GM23338 (cell line): ENCODE data around the gene FRMD4A. TPM values are rescaled to one million over a fixed set of nuclear protein-coding genes. Genes with fewer than 3 reads are reported as not detected.

Experiments
- ATAC-seq: fragments of 200-7000 bp; cut with Tn5 transposase; 3 replicates; pipeline ENCODE4 v1.9.1; 2020
- DNase-seq: peaks from one replicate; pipeline ENCODE4 v3.0.0-alpha.2; 2015; ENCODE audit warnings: low spot score
- H2AFZ ChIP-seq: fragments of 200-600 bp; sonication (generic); 2 replicates; pipeline ENCODE4 v1.8.0; 2016; ENCODE audit warnings: antibody characterized with exemption, mild to moderate bottlenecking, moderate library complexity
- H3F3A ChIP-seq: fragments of 200-600 bp; sonication (generic); replicated peaks from 2 replicates; pipeline ENCODE4 v1.8.0; 2017; ENCODE audit warnings: antibody characterized with exemption, mixed run types, low read depth
- H3K27ac ChIP-seq: fragments of 200-600 bp; sonication (generic); 2 replicates; pipeline ENCODE4 v1.6.1; 2016; ENCODE audit warnings: low read depth
- H3K27me3 ChIP-seq: fragments of 200-600 bp; sonication (generic); 2 replicates; pipeline ENCODE4 v1.8.0; 2016; ENCODE audit warnings: mild to moderate bottlenecking, mixed run types, moderate library complexity; ENCODE audit not compliant: insufficient read depth
- H3K36me3 ChIP-seq: fragments of 200-600 bp; sonication (generic); 2 replicates; pipeline ENCODE4 v1.8.0; 2016; ENCODE audit warnings: mild to moderate bottlenecking; ENCODE audit not compliant: insufficient read depth
- H3K4me1 ChIP-seq: fragments of 200-600 bp; sonication (generic); 2 replicates; pipeline ENCODE4 v1.8.0; 2016; ENCODE audit warnings: mild to moderate bottlenecking, moderate library complexity; ENCODE audit not compliant: insufficient read depth
- H3K4me2 ChIP-seq: fragments of 200-600 bp; sonication (generic); 2 replicates; pipeline ENCODE4 v1.7.1; 2017; ENCODE audit warnings: mixed run types
- H3K4me3 ChIP-seq: fragments of 200-600 bp; sonication (generic); 2 replicates; pipeline ENCODE4 v1.6.1; 2016; ENCODE audit warnings: mixed run types
- H3K79me2 ChIP-seq: fragments of 200-600 bp; sonication (generic); replicated peaks from 2 replicates; pipeline ENCODE4 v1.8.0; 2017; ENCODE audit warnings: mild to moderate bottlenecking; ENCODE audit not compliant: insufficient read depth
- H3K9me2 ChIP-seq: fragments of 200-600 bp; sonication (generic); 2 replicates; pipeline ENCODE4 v1.8.0; 2017; ENCODE audit not compliant: insufficient read depth
- H4K20me1 ChIP-seq: fragments of 200-600 bp; sonication (generic); replicated peaks from 2 replicates; pipeline ENCODE4 v1.8.0; 2017; ENCODE audit warnings: mild to moderate bottlenecking; ENCODE audit not compliant: insufficient read depth
- H3K27ac Mint-ChIP-seq: 2 replicates; pipeline ENCODE4 v1.8.0; 2020; ENCODE audit warnings: inconsistent platforms, mild to moderate bottlenecking, moderate library complexity, mixed read lengths
- H3K27me3 Mint-ChIP-seq: 3 replicates; pipeline ENCODE4 v1.8.0; 2022; ENCODE audit warnings: low read depth, mild to moderate bottlenecking, moderate library complexity, mixed read lengths, inconsistent platforms; ENCODE audit not compliant: insufficient read depth, poor library complexity
- H3K36me3 Mint-ChIP-seq: 3 replicates; pipeline ENCODE4 v1.8.0; 2021; ENCODE audit warnings: low read depth, mild to moderate bottlenecking, inconsistent platforms, moderate library complexity, mixed read lengths
- H3K4me1 Mint-ChIP-seq: 3 replicates; pipeline ENCODE4 v1.8.0; 2020; ENCODE audit warnings: mild to moderate bottlenecking, inconsistent platforms, mixed read lengths
- H3K4me3 Mint-ChIP-seq: 3 replicates; pipeline ENCODE4 v1.8.0; 2021; ENCODE audit warnings: moderate library complexity, mild to moderate bottlenecking, inconsistent platforms, mixed read lengths
- H3K9me3 Mint-ChIP-seq: 3 replicates; pipeline ENCODE4 v1.8.0; 2020; ENCODE audit warnings: moderate library complexity, mild to moderate bottlenecking, inconsistent platforms, mixed read lengths
- CREB1 ChIP-seq: fragments of 250-450 bp; sonication (Bioruptor Pico); IDR thresholded peaks from 2 replicates; pipeline ENCODE4 v1.5.0; 2020; ENCODE audit warnings: low read depth, mild to moderate bottlenecking, moderate library complexity
- EZH2 ChIP-seq: fragments of 200-600 bp; sonication (generic); IDR thresholded peaks from one replicate; pipeline ENCODE4 v1.8.0; 2017; ENCODE audit warnings: antibody characterized with exemption, mild to moderate bottlenecking, low read depth; ENCODE audit not compliant: unreplicated experiment
- EZH2phosphoT487 ChIP-seq: fragments of 200-600 bp; sonication (generic); IDR thresholded peaks from one replicate; pipeline ENCODE4 v1.8.1; 2018; ENCODE audit warnings: antibody characterized with exemption; ENCODE audit not compliant: unreplicated experiment
- JUNB ChIP-seq: IDR thresholded peaks from one replicate; pipeline ENCODE4 v1.6.1; 2016; ENCODE audit warnings: antibody characterized with exemption; ENCODE audit not compliant: unreplicated experiment
- NANOG ChIP-seq: IDR thresholded peaks from 2 replicates; pipeline ENCODE4 v1.6.1; 2016; ENCODE audit warnings: antibody characterized with exemption, borderline replicate concordance
- POLR2AphosphoS5 ChIP-seq: IDR thresholded peaks from 2 replicates; pipeline ENCODE4 v1.6.1; 2016; ENCODE audit warnings: antibody characterized with exemption, low read depth
- REST ChIP-seq: IDR thresholded peaks from one replicate; pipeline ENCODE4 v1.6.1; 2018; ENCODE audit warnings: antibody characterized with exemption; ENCODE audit not compliant: unreplicated experiment
- ZNF114 ChIP-seq: fragments of 250-450 bp; sonication (Bioruptor Pico); IDR thresholded peaks from 2 replicates; pipeline ENCODE4 v1.5.0; 2020; ENCODE audit warnings: mild to moderate bottlenecking, moderate library complexity
- ZNF331 ChIP-seq: fragments of 250-450 bp; sonication (Bioruptor Pico); IDR thresholded peaks from 2 replicates; pipeline ENCODE4 v1.5.0; 2020; ENCODE audit warnings: low read depth, mild to moderate bottlenecking, moderate library complexity
- ZNF462 ChIP-seq: fragments of 250-450 bp; sonication (Bioruptor Pico); IDR thresholded peaks from 2 replicates; pipeline ENCODE4 v1.5.0; 2020; ENCODE audit warnings: mild to moderate bottlenecking, moderate library complexity
- polyA plus RNA-seq: library from polyadenylated mRNA; unstranded; fragments of >200 nt; fragmentation: Nextera tagmentation; extraction: Ambion mirVana; gene quantifications from 2 replicates; pipeline ENCODE4 v1.2.1, GENCODE V29; 2016
- total RNA-seq: library from RNA; depleted of rRNA; stranded (reverse); fragments of >200 nt; shearing (Covaris generic); gene quantifications from 2 replicates; pipeline ENCODE4 v1.2.3, GENCODE V29; 2014
- TF ChIP-seq, protein P1 (sequence below): IDR thresholded peaks from 2 replicates; pipeline ENCODE4 v1.6.1; 2016; ENCODE audit warnings: antibody characterized with exemption

Gene FRMD4A
- total and polyA plus RNA-seq, 2 experiments from 2014 or later = 14.0 to 20.1 TPM

- Histone ChIP-seq H4K20me1 (no peaks in the 10 kb centered on the region), H3K4me1 (no peaks in the 10 kb centered on the region), H3K36me3 (no peaks in the 10 kb centered on the region), H2AFZ (no peak overlapping the region), H3K27me3 (no peaks in the 10 kb centered on the region), H3K27ac (no peak overlapping the region), H3K4me3 (no peak overlapping the region), H3K9me2 (peaks cover 5% of the 10 kb centered on the region), H3K79me2 (no peaks in the 10 kb centered on the region), H3F3A (no peaks in the 10 kb centered on the region), H3K4me2 (no peak overlapping the region)
- Mint-ChIP-seq H3K4me3 (no peak overlapping the region), H3K9me3 (no peaks in the 10 kb centered on the region), H3K27ac (no peak overlapping the region), H3K4me1 (no peaks in the 10 kb centered on the region), H3K36me3 (no peaks in the 10 kb centered on the region), H3K27me3 (peaks cover 2% of the 10 kb centered on the region)
- ATAC-seq (no peak), DNase-seq (no peak)
- TF ChIP-seq REST = no peak
- TF ChIP-seq ZNF462 = no peak
- no peak for TF ChIP-seq EZH2phosphoT487
- no peak for TF ChIP-seq CREB1
- TF ChIP-seq JUNB = no peak
- no peak for TF ChIP-seq ZNF114 (CRISPR knock-in tag)
- TF ChIP-seq NANOG = no peak
- TF ChIP-seq ZNF331 (CRISPR knock-in tag) = no peak
- TF ChIP-seq, protein P1, sequence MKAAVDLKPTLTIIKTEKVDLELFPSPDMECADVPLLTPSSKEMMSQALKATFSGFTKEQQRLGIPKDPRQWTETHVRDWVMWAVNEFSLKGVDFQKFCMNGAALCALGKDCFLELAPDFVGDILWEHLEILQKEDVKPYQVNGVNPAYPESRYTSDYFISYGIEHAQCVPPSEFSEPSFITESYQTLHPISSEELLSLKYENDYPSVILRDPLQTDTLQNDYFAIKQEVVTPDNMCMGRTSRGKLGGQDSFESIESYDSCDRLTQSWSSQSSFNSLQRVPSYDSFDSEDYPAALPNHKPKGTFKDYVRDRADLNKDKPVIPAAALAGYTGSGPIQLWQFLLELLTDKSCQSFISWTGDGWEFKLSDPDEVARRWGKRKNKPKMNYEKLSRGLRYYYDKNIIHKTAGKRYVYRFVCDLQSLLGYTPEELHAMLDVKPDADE = no peak
- TF ChIP-seq EZH2 = no peak
- no peak for TF ChIP-seq POLR2AphosphoS5
These were observed 60.4 kb downstream of the FRMD4A start for GRCh38 chr10:14270370-14270769.
